Upper lobe of left lung (tissue), 4 donors: Measurements from ENCODE around the gene APBA3.

Experiments
- CTCF ChIP-seq, 6 experiments: fragments of 450-650 bp in 4 of 6; fragments of 200-600 bp in 2 of 6; sonication (generic) in 2 of 6; IDR thresholded peaks; one replicate each; pipeline ENCODE4 v1.5.1; 2016 to 2019; ENCODE audit warnings: antibody characterized with exemption in 6 of 6
- POLR2A ChIP-seq, 4 donors: fragments of 450-650 bp; IDR thresholded peaks; one replicate each; pipeline ENCODE4 v1.5.1; 2016 to 2017; ENCODE audit warnings: antibody characterized with exemption in 4 of 4, mild to moderate bottlenecking in 2 of 4
- POLR2AphosphoS5 ChIP-seq, 2 donors: sonication (generic); formaldehyde crosslinking; IDR thresholded peaks; one replicate each; pipeline ENCODE4 v1.5.1; 2017; ENCODE audit warnings: antibody characterized with exemption in 2 of 2

- TF ChIP-seq CTCF (IDR thresholded peaks at IDR 0.05) (no peak), POLR2A (IDR thresholded peaks at IDR 0.05) (no peak), POLR2AphosphoS5 (IDR thresholded peaks at IDR 0.05) (no peak)
Measured at GRCh38 chr19:3725121-3725520, 36.4 kb downstream of the APBA3 start.
